ENCODE results near the gene CPZ. TPM values are rescaled to one million over a fixed set of nuclear protein-coding genes. Genes with fewer than 3 reads are reported as not detected.

CPZ gene
- total and polyA plus RNA-seq, 2 experiments from 2014 or later: 13.4 to 19.0 TPM

- H3K36me3 ChIP-seq (ENCODE audit: low read depth): no peaks in the 10 kb centered on the region
- H2AFZ ChIP-seq: no peak overlapping the region
- no peaks in the 10 kb centered on the region for H3K9me3 ChIP-seq (ENCODE audit: low read depth)
- in situ Hi-C loops (cut with MboI): no loop called here
- H3K4me3 ChIP-seq: no peak overlapping the region
- no peaks in the 10 kb centered on the region; the same call in 1 of the 2 replicates for H3K27me3 ChIP-seq (replicated peaks; ENCODE audit: insufficient read depth)
- no peaks in the 10 kb centered on the region for H3F3A ChIP-seq (ENCODE audit: insufficient read depth)
- TF ChIP-seq EZH2 (IDR thresholded peaks at IDR 0.05; ENCODE audit: insufficient read depth, poor library complexity, severe bottlenecking) (no peak), EZH2phosphoT487 (IDR thresholded peaks at IDR 0.05; ENCODE audit: insufficient read depth, low read depth) (no peak)
- H3K79me2 ChIP-seq (ENCODE audit: insufficient read depth): no peaks in the 10 kb centered on the region
- H3K9me2 ChIP-seq (ENCODE audit: insufficient read depth): no peaks in the 10 kb centered on the region
- H3K4me1 ChIP-seq (ENCODE audit: insufficient read depth): peaks cover 22% of the 10 kb centered on the region
- no peaks in the 10 kb centered on the region for H4K20me1 ChIP-seq (ENCODE audit: insufficient read depth)
- H3K27ac ChIP-seq: no peak overlapping the region
- H3K9ac ChIP-seq: no peak overlapping the region
- WGBS, 2 experiments (ENCODE audit: low coverage in 1 of 2, low lambda C conversion rate in 2 of 2, missing lambda C conversion rate in 2 of 2): 89 to 92% methylated on average over 17 of the region's 17 CpGs
- no peak overlapping the region for H3K4me2 ChIP-seq (ENCODE audit: unreplicated experiment)
- DNase-seq: no peak
These were observed 37.9 kb upstream of the CPZ start for GRCh38 chr4:8554555-8555100.

- H2AFZ ChIP-seq: no peak overlapping the region
- TF ChIP-seq EZH2 (IDR thresholded peaks at IDR 0.05; ENCODE audit: insufficient read depth, poor library complexity, severe bottlenecking) (no peak), EZH2phosphoT487 (IDR thresholded peaks at IDR 0.05; ENCODE audit: insufficient read depth, low read depth) (no peak)
- DNase-seq: no peak
- H3K4me1 ChIP-seq (ENCODE audit: insufficient read depth): peaks cover 22% of the 10 kb centered on the region
- H3F3A ChIP-seq (ENCODE audit: insufficient read depth): no peaks in the 10 kb centered on the region
- H3K4me2 ChIP-seq (ENCODE audit: unreplicated experiment): no peak overlapping the region
- H3K36me3 ChIP-seq (ENCODE audit: low read depth): no peaks in the 10 kb centered on the region
- no peaks in the 10 kb centered on the region for H3K79me2 ChIP-seq (ENCODE audit: insufficient read depth)
- H3K27me3 ChIP-seq (replicated peaks; ENCODE audit: insufficient read depth): no peaks in the 10 kb centered on the region; the same call in 1 of the 2 replicates
- H4K20me1 ChIP-seq (ENCODE audit: insufficient read depth): no peaks in the 10 kb centered on the region
- no peaks in the 10 kb centered on the region for H3K9me3 ChIP-seq (ENCODE audit: low read depth)
- no peak overlapping the region for H3K4me3 ChIP-seq
- in situ Hi-C loops (cut with MboI): no loop called here
- no peak overlapping the region for H3K27ac ChIP-seq
- WGBS, 2 experiments (ENCODE audit: low coverage in 1 of 2, low lambda C conversion rate in 2 of 2, missing lambda C conversion rate in 2 of 2): 91 to 95% methylated on average over 5 of the region's 5 CpGs
- H3K9ac ChIP-seq: no peak overlapping the region
- H3K9me2 ChIP-seq (ENCODE audit: insufficient read depth): no peaks in the 10 kb centered on the region
These were observed 36.8 kb upstream of the CPZ start for GRCh38 chr4:8555716-8556115.

GRCh38 chr4:8556341-8557150 is 36.0 kb upstream of the CPZ start:
- no peaks in the 10 kb centered on the region for H3F3A ChIP-seq (ENCODE audit: insufficient read depth)
- H3K79me2 ChIP-seq (ENCODE audit: insufficient read depth): no peaks in the 10 kb centered on the region
- peak; percentile 46 for DNase-seq
- no peaks in the 10 kb centered on the region for H3K36me3 ChIP-seq (ENCODE audit: low read depth)
- WGBS, 2 experiments (ENCODE audit: low coverage in 1 of 2, low lambda C conversion rate in 2 of 2, missing lambda C conversion rate in 2 of 2): 69 to 74% methylated on average over 17 of the region's 17 CpGs
- in situ Hi-C loops (cut with MboI): no loop called here
- no peak overlapping the region for H3K4me2 ChIP-seq (ENCODE audit: unreplicated experiment)
- H3K9ac ChIP-seq: no peak overlapping the region
- H3K4me3 ChIP-seq: no peak overlapping the region
- no peaks in the 10 kb centered on the region for H3K9me3 ChIP-seq (ENCODE audit: low read depth)
- H2AFZ ChIP-seq: no peak overlapping the region
- H3K4me1 ChIP-seq (ENCODE audit: insufficient read depth): peaks cover 22% of the 10 kb centered on the region
- H3K9me2 ChIP-seq (ENCODE audit: insufficient read depth): no peaks in the 10 kb centered on the region
- no peaks in the 10 kb centered on the region for H3K27me3 ChIP-seq (replicated peaks; ENCODE audit: insufficient read depth)
- TF ChIP-seq EZH2phosphoT487 (IDR thresholded peaks at IDR 0.05; ENCODE audit: insufficient read depth, low read depth) (no peak), EZH2 (IDR thresholded peaks at IDR 0.05; ENCODE audit: insufficient read depth, poor library complexity, severe bottlenecking) (no peak)
- no peaks in the 10 kb centered on the region for H4K20me1 ChIP-seq (ENCODE audit: insufficient read depth)
- H3K27ac ChIP-seq: no peak overlapping the region

GRCh38 chr4:8557151-8558076 is 35.2 kb upstream of the CPZ start:
- no peaks in the 10 kb centered on the region for H3K9me2 ChIP-seq (ENCODE audit: insufficient read depth)
- H3K9ac ChIP-seq: no peak overlapping the region
- TF ChIP-seq EZH2phosphoT487 (IDR thresholded peaks at IDR 0.05; ENCODE audit: insufficient read depth, low read depth) (no peak), EZH2 (IDR thresholded peaks at IDR 0.05; ENCODE audit: insufficient read depth, poor library complexity, severe bottlenecking) (no peak)
- no peak overlapping the region for H2AFZ ChIP-seq
- H3K27me3 ChIP-seq (replicated peaks; ENCODE audit: insufficient read depth): no peaks in the 10 kb centered on the region
- H3K36me3 ChIP-seq (ENCODE audit: low read depth): no peaks in the 10 kb centered on the region
- no peaks in the 10 kb centered on the region for H4K20me1 ChIP-seq (ENCODE audit: insufficient read depth)
- DNase-seq: no peak
- no peak overlapping the region for H3K4me3 ChIP-seq
- WGBS, 2 experiments (ENCODE audit: low coverage in 1 of 2, low lambda C conversion rate in 2 of 2, missing lambda C conversion rate in 2 of 2): 92 to 97% methylated on average over 19 to 21 of the region's 21 CpGs
- H3K9me3 ChIP-seq (ENCODE audit: low read depth): no peaks in the 10 kb centered on the region
- no peaks in the 10 kb centered on the region for H3F3A ChIP-seq (ENCODE audit: insufficient read depth)
- H3K4me1 ChIP-seq (ENCODE audit: insufficient read depth): peaks cover 22% of the 10 kb centered on the region
- no peak overlapping the region for H3K27ac ChIP-seq
- no peaks in the 10 kb centered on the region for H3K79me2 ChIP-seq (ENCODE audit: insufficient read depth)
- in situ Hi-C loops (cut with MboI): no loop called here
- H3K4me2 ChIP-seq (ENCODE audit: unreplicated experiment): no peak overlapping the region
